Putamen (tissue), 1 donor: ENCODE results near the gene TMEM97.
"Not testable (repeated sequence)": the region's sequence is repeated elsewhere in the genome, so short reads cannot be mapped to it uniquely, and the experiment has no call there.

Experiments used
- DNase-seq: peaks from one replicate; pipeline ENCODE4 v3.0.0-alpha.2; 2016; ENCODE audit warnings: low spot score

Gene TMEM97

GRCh38 chr17:28318759-28319597 is at the start of gene TMEM97:
Gene TMEM97, plus strand, starts transcription at chr17:28319200. Its CDS starts 40 bp downstream, at chr17:28319240.
- peak; percentile 95 for DNase-seq

- no peak for DNase-seq
Measured at GRCh38 chr17:28270055-28270454, 48.9 kb upstream of the TMEM97 start.

- DNase-seq = no peak
Measured at GRCh38 chr17:28270926-28271325, 48.1 kb upstream of the TMEM97 start.

GRCh38 chr17:28271431-28271830 is 47.6 kb upstream of the TMEM97 start:
- no peak for DNase-seq

GRCh38 chr17:28272166-28272565 is 46.8 kb upstream of the TMEM97 start:
- DNase-seq = no peak

- DNase-seq = not testable (repeated sequence)
Measured at GRCh38 chr17:28273341-28273740, 45.7 kb upstream of the TMEM97 start.

GRCh38 chr17:28274591-28275265 is 44.3 kb upstream of the TMEM97 start:
- DNase-seq = no peak

GRCh38 chr17:28276011-28276410 is 43.0 kb upstream of the TMEM97 start:
- DNase-seq = no peak

- DNase-seq = no peak
Measured at GRCh38 chr17:28279411-28279810, 39.6 kb upstream of the TMEM97 start.

GRCh38 chr17:28280826-28281225 is 38.2 kb upstream of the TMEM97 start:
- DNase-seq = no peak

- no peak for DNase-seq
Measured at GRCh38 chr17:28282596-28282995, 36.4 kb upstream of the TMEM97 start.

- no peak for DNase-seq
Measured at GRCh38 chr17:28285965-28286364, 33.0 kb upstream of the TMEM97 start.

- DNase-seq = no peak
Measured at GRCh38 chr17:28290703-28291102, 28.3 kb upstream of the TMEM97 start.

- no peak for DNase-seq
Measured at GRCh38 chr17:28291780-28292330, 27.1 kb upstream of the TMEM97 start.

GRCh38 chr17:28292878-28293277 is 26.1 kb upstream of the TMEM97 start:
- not testable (repeated sequence) for DNase-seq

- no peak for DNase-seq
Measured at GRCh38 chr17:28293994-28294393, 25.0 kb upstream of the TMEM97 start.

GRCh38 chr17:28295677-28296578 is 23.1 kb upstream of the TMEM97 start:
- no peak for DNase-seq

GRCh38 chr17:28298449-28298848 is 20.6 kb upstream of the TMEM97 start:
- no peak for DNase-seq

GRCh38 chr17:28306954-28307401 is 12.0 kb upstream of the TMEM97 start:
- DNase-seq = no peak

GRCh38 chr17:28313841-28314240 is 5.2 kb upstream of the TMEM97 start:
- no peak for DNase-seq

- no peak for DNase-seq
Measured at GRCh38 chr17:28315846-28316705, 2.9 kb upstream of the TMEM97 start.
